Limb (tissue), 2 donors: ENCODE results near the gene AXIN1.
"Not testable (repeated sequence)": the region's sequence is repeated elsewhere in the genome, so short reads cannot be mapped to it uniquely, and the experiment has no call there.

Source experiments
- DNase-seq, 2 donors: peaks; one replicate each; pipeline ENCODE4 v3.0.0-alpha.2; 2016; ENCODE audit errors: extremely low spot score in 2 of 2

The AXIN1 gene

DNA sequence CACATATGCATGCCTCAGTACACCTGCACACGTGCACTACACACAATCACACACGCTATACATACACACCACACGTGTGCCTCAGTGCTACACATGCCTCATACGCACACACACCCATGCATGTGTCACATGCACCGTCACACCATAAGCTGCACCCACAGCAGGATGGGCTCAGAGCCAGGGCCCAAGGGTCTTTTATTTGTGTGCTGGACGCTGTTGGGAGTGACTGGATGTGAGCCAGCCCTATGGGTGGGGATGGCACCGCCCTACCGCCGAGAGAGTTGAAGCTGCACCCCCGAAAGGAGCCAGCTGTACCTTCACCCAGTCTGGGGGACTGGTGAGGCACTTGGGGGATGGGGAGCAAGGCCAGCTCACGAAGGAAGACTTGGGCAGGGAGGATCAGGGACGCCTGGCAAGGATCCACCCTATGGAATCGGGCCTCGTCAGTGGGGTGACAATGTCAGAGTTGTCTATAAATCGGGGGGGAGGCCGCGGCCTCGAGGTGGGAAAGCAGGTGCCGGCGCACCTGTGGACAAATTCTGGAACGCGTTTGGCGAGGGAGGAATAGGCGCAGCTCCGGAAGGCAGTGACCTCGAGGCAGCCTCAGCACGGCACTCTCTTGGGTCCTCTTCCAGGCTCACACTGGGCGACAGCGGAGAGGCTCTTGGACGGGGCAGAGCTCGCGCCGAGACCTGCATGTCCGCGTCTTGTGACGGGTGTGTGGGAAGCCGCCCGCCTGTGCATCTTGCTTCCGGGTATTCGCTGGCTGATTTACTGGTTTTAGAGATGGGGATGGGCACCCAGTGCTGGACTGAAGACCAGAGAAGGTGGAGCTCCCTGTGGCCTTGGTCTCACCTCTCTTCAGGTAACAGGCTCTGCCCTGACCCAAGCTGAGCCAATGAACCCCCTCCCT lies 84.1 kb downstream of the AXIN1 start:
- DNase-seq, result no peak

GRCh38 chr16:267562-267961 lies 85.0 kb downstream of the AXIN1 start:
- not testable (repeated sequence) for DNase-seq

DNA sequence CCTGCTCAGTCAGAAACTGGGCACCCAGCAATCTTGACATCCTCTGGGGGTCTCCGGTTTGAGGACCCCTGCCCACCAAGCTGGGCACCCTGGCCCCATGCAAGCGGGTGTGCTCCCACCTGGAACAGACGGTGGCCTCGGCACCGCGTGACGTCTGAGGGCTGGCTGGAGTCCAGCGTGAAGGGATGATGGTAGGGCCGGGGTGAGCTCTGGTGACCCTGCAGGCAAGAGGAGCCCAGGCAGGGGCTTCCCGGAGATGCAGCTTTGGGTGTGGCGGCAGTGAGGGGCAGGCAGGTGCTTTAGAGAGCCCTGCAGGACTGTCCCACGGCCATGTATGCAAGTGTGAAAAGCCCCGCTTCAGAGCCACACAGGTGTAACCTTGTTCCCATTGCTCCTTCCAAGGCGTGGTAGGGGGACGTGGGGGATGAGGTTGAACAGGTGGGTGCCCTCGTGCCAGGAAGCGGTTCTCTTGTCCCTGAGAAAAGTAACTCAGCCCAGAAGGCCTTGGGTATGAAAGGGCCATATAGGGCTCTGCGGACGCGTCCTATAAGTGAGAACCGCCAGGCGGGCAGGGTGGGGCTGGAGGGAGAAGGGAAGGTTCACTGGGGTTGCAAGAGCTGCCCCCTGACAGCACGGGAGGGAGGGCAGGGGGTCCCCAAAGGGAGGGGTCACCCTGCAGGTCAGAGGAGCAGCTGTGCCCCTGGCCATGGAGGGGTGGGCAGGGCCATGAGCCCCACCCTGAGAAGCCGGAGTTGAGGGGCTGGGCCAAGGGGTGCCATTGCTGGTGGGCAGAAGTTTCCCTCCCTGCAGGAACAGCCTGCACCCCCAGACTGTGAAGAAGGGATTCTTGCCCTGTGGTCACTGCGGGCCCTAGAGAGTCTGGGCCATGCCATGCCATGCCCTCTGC lies 86.0 kb downstream of the AXIN1 start:
- no peak for DNase-seq

DNA sequence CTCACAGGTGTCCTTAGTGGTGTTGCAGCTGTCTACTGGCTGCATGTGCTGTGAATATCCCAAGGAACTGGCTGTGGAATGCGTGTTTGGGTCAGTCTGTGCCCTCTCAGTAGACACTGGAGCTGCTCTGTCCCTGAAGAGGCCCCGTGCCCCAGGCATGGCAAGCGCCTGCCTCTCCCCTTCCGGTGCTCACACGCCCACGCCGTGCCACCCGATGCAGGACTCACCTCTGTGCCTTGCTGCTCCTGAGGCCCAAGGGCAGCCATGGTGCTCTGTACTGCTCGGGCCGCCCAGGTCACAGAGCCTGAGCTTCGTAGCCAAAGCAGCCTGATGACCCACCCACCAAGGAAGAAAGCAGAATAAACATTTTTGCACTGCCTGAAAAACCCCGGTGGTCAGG lies 86.8 kb downstream of the AXIN1 start:
- no peak for DNase-seq

DNA sequence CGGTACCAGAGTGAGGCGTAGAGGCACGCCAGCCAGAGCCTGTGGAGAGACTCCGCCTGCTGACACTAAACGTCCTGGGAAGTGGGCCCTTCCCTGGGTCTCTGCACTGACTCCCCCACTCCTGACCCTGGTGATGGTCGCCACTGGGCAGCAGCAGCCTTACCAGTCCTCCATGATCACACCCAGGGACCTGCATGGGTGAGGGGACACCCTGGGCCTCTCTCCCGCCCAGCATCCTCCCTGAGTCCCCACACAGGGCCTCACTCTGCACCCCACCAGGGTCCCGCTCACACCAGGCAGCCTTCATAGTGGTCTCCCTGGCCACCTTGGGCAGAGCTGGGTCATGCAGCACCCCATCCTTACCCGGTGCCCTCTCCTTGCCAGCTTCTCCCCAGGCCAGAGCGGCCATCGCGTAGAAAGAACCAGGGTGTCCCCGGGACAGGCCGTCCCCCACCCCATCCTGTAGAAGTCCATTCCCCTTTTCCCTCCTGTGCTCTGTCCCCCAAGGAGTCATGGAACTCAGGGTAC lies 87.5 kb downstream of the AXIN1 start:
- no peak for DNase-seq

DNA sequence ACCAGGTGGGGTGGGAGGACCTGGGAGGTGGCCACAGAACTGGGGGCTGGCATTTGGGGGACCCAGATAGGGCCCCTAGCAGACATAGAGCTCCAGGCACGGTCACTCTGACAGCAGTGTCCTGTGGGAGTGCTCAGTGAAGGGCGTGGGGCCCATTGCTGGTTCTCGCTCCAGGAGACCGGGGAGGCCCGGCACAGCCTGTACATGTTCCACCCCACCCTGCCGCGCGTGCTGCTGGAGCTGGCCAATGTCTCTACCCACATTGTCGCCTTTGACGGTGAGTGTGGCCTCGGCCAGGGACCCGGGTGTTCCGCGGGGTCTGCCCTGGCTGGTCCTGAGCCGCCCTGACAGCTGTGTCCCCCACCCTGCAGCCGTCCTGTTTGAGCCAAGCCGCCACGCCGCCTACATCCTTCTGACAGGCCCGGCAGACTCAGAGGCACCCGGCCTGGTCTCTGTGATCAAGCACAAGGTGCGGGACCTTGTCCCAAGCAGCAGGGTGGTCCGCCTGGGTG lies 88.0 kb downstream of the AXIN1 start:
- no peak for DNase-seq

- DNase-seq, result no peak
Observed at GRCh38 chr16:263944-264343, 88.6 kb downstream of the AXIN1 start.

- DNase-seq, result no peak
Observed at GRCh38 chr16:263182-263774, 89.2 kb downstream of the AXIN1 start.

- no peak for DNase-seq
Observed at GRCh38 chr16:262121-262745, 90.3 kb downstream of the AXIN1 start.

GRCh38 chr16:261031-261691 lies 91.4 kb downstream of the AXIN1 start:
- no peak for DNase-seq

DNA sequence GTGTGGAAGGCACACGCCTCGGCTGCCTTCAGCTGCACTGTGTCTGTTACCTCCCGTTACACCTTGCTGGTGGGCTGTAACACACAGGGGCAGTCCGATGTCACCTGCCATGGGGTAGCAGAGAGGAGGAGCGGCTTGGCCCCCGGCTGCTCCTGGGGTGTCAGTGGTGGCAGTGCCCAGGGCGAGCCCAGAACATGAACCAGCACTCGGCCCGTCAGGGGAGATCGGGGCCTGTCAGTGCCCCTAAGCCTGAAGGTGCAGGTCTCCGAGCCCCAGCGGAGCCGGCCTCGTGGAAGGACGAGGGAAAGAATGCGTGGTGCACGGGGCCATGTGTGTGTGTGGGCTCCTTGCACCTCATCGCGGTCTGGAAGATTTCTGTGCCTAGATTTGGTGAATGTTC lies 92.2 kb downstream of the AXIN1 start:
- no peak for DNase-seq

DNA sequence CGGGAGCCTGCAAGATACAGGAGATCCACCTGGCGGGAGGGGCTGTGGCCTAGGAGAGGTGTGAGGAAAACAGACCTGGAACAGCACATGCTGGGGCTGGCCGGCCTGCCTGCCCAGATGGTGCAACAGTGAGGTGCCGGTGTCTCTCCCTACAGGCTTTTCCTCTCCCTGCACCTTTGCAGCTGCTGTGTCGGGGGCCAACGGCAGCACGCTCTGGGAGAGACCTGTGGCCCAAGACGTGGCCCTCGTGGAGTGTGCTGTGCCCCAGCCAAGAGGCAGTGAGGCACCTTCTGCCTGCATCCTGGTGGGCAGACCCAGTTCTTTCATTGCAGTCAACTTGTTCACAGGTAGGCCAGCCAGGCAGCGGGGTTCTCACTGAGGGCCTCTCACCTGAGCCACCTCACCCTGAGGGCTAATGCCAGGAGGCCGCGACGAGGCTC lies 92.7 kb downstream of the AXIN1 start:
- no peak for DNase-seq

GRCh38 chr16:259226-259625 lies 93.3 kb downstream of the AXIN1 start:
- DNase-seq, result no peak

GRCh38 chr16:258091-258490 lies 94.4 kb downstream of the AXIN1 start:
- DNase-seq, result not testable (repeated sequence)

DNA sequence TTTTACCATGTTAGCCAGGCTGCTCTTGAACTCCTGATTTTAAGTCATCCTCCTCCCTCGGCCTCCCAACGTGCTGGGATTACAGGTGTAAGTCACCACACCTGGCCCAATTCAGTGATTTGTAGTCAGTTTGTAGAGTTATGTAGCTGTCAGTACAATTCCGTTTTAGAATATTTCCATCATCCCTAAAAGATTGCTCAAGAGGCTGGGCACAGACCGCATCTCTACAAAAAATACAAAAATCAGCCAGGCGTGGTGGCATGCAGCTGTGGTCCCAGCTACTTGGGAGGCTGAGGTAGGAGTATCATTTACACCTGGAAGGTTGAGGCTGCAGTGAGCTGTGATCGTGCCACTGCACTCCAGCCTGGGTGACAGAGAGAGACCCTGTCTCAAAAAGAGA lies 97.3 kb downstream of the AXIN1 start:
- no peak for DNase-seq

DNA sequence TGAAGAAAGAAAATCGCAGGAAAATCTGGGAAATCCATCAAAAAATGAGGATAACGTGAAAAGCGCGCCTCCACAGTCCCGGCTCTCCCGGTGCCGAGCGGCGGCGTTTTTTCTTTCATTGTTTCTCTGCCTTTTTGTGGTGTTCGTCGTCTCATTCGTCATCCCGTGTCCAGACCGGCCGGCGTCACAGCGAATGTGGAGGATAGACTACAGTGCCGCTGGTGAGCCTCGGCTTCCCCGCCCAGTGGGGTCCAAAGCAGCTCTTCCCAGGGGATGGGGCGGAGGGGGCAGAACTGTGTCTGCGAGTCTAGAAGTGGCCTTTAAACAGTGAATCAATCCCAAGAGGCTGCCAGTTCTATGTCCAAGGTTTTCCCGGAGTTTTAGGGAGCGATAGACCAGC lies 98.1 kb downstream of the AXIN1 start:
- no peak for DNase-seq

GRCh38 chr16:253833-254232 lies 98.7 kb downstream of the AXIN1 start:
- no peak for DNase-seq

- DNase-seq, result no peak
Observed at GRCh38 chr16:252366-253337, 99.9 kb downstream of the AXIN1 start.

- no peak for DNase-seq
Observed at GRCh38 chr16:249431-249830, 103.1 kb downstream of the AXIN1 start.
